ENCODE data around the gene GINS3. TPM values are rescaled to one million over a fixed set of nuclear protein-coding genes. Genes with fewer than 3 reads are reported as not detected.

The GINS3 gene
- total RNA-seq, 1 experiment from 2014 or later = 24.2 TPM

- H3K9ac ChIP-seq (ENCODE audit: low read length) = no peak overlapping the region
These were observed 30.5 kb upstream of the GINS3 start for GRCh38 chr16:58361726-58362125.

GRCh38 chr16:58363746-58364393, 28.4 kb upstream of the GINS3 start:
- H3K36me3 ChIP-seq (ENCODE audit: insufficient read depth, low read length) = no peaks in the 10 kb centered on the region; the same call in 1 of the 2 replicates
- no peak overlapping the region for H3K4me3 ChIP-seq (ENCODE audit: low read length)
- H3K4me1 ChIP-seq (ENCODE audit: low read length) = no peaks in the 10 kb centered on the region
- no peak for DNase-seq
- no peaks in the 10 kb centered on the region for H3K9me2 ChIP-seq (replicated peaks; ENCODE audit: insufficient read depth, low read length)
- H4K20me1 ChIP-seq (ENCODE audit: insufficient read depth, low read depth, low read length) = no peaks in the 10 kb centered on the region
- H3K27ac ChIP-seq (ENCODE audit: low read length) = no peak overlapping the region
- peaks cover 3% of the 10 kb centered on the region for H3K27me3 ChIP-seq (ENCODE audit: low read length)
- no peak overlapping the region for H2AFZ ChIP-seq (ENCODE audit: low read length)
- H3K79me2 ChIP-seq (ENCODE audit: low read length) = no peaks in the 10 kb centered on the region
- H3K4me2 ChIP-seq (ENCODE audit: low read depth, low read length, poor library complexity, severe bottlenecking) = no peak overlapping the region
- H3K9me3 ChIP-seq (ENCODE audit: low read length) = peaks cover 16% of the 10 kb centered on the region
- no peak overlapping the region for H3K9ac ChIP-seq (ENCODE audit: low read length)

More at GRCh38 chr16:58361726-58362125, 30.5 kb upstream of the GINS3 start:
- H3K79me2 ChIP-seq (ENCODE audit: low read length) = no peaks in the 10 kb centered on the region
- H3K27me3 ChIP-seq (ENCODE audit: low read length) = peaks cover 3% of the 10 kb centered on the region
- no peak overlapping the region for H3K27ac ChIP-seq (ENCODE audit: low read length)
- H3K9me2 ChIP-seq (replicated peaks; ENCODE audit: insufficient read depth, low read length) = no peaks in the 10 kb centered on the region
- DNase-seq = no peak
- H3K36me3 ChIP-seq (ENCODE audit: insufficient read depth, low read length) = no peaks in the 10 kb centered on the region; the same call in 1 of the 2 replicates
- no peak overlapping the region for H3K4me2 ChIP-seq (ENCODE audit: low read depth, low read length, poor library complexity, severe bottlenecking)
- H3K9me3 ChIP-seq (ENCODE audit: low read length) = peaks cover 16% of the 10 kb centered on the region
- no peaks in the 10 kb centered on the region for H3K4me1 ChIP-seq (ENCODE audit: low read length)
- no peak overlapping the region for H2AFZ ChIP-seq (ENCODE audit: low read length)
- no peaks in the 10 kb centered on the region for H4K20me1 ChIP-seq (ENCODE audit: insufficient read depth, low read depth, low read length)
- no peak overlapping the region for H3K4me3 ChIP-seq (ENCODE audit: low read length)

GRCh38 chr16:58365623-58366022, 26.6 kb upstream of the GINS3 start:
- DNase-seq = no peak
- H3K9me3 ChIP-seq (ENCODE audit: low read length) = peaks cover 4% of the 10 kb centered on the region; the same call in 1 of the 2 replicates
- H3K9me2 ChIP-seq (replicated peaks; ENCODE audit: insufficient read depth, low read length) = no peaks in the 10 kb centered on the region
- peaks cover 3% of the 10 kb centered on the region for H3K4me1 ChIP-seq (ENCODE audit: low read length)
- no peak overlapping the region for H3K9ac ChIP-seq (ENCODE audit: low read length)
- no peaks in the 10 kb centered on the region for H4K20me1 ChIP-seq (ENCODE audit: insufficient read depth, low read depth, low read length)
- peaks cover 3% of the 10 kb centered on the region for H3K27me3 ChIP-seq (ENCODE audit: low read length)
- no peak overlapping the region for H2AFZ ChIP-seq (ENCODE audit: low read length)
- H3K79me2 ChIP-seq (ENCODE audit: low read length) = no peaks in the 10 kb centered on the region
- H3K27ac ChIP-seq (ENCODE audit: low read length) = no peak overlapping the region
- H3K4me2 ChIP-seq (ENCODE audit: low read depth, low read length, poor library complexity, severe bottlenecking) = no peak overlapping the region
- no peaks in the 10 kb centered on the region; the same call in 1 of the 2 replicates for H3K36me3 ChIP-seq (ENCODE audit: insufficient read depth, low read length)
- H3K4me3 ChIP-seq (ENCODE audit: low read length) = no peak overlapping the region

GRCh38 chr16:58366247-58367031, 25.8 kb upstream of the GINS3 start:
- no peaks in the 10 kb centered on the region for H3K9me2 ChIP-seq (replicated peaks; ENCODE audit: insufficient read depth, low read length)
- peaks cover 11% of the 10 kb centered on the region for H3K4me1 ChIP-seq (ENCODE audit: low read length)
- no peaks in the 10 kb centered on the region for H3K79me2 ChIP-seq (ENCODE audit: low read length)
- no peak overlapping the region for H3K4me2 ChIP-seq (ENCODE audit: low read depth, low read length, poor library complexity, severe bottlenecking)
- H2AFZ ChIP-seq (ENCODE audit: low read length) = no peak overlapping the region
- H3K9ac ChIP-seq (ENCODE audit: low read length) = no peak overlapping the region
- no peak for DNase-seq
- H3K4me3 ChIP-seq (ENCODE audit: low read length) = no peak overlapping the region
- H3K27ac ChIP-seq (ENCODE audit: low read length) = no peak overlapping the region
- H4K20me1 ChIP-seq (ENCODE audit: insufficient read depth, low read depth, low read length) = no peaks in the 10 kb centered on the region
- H3K27me3 ChIP-seq (ENCODE audit: low read length) = peaks cover 3% of the 10 kb centered on the region
- no peaks in the 10 kb centered on the region for H3K36me3 ChIP-seq (ENCODE audit: insufficient read depth, low read length)
- H3K9me3 ChIP-seq (ENCODE audit: low read length) = no peaks in the 10 kb centered on the region; the same call in 1 of the 2 replicates

GRCh38 chr16:58367252-58367651, 25.0 kb upstream of the GINS3 start:
- DNase-seq = no peak
- Histone ChIP-seq H3K4me1 (ENCODE audit: low read length) (peaks cover 16% of the 10 kb centered on the region), H3K4me2 (ENCODE audit: low read depth, low read length, poor library complexity, severe bottlenecking) (no peak overlapping the region), H3K36me3 (ENCODE audit: insufficient read depth, low read length) (no peaks in the 10 kb centered on the region), H3K9ac (ENCODE audit: low read length) (no peak overlapping the region), H3K27me3 (ENCODE audit: low read length) (peaks cover 7% of the 10 kb centered on the region), H3K27ac (ENCODE audit: low read length) (no peak overlapping the region), H2AFZ (ENCODE audit: low read length) (no peak overlapping the region), H3K9me2 (replicated peaks; ENCODE audit: insufficient read depth, low read length) (no peaks in the 10 kb centered on the region), H3K79me2 (ENCODE audit: low read length) (no peaks in the 10 kb centered on the region), H3K4me3 (ENCODE audit: low read length) (no peak overlapping the region), H4K20me1 (ENCODE audit: insufficient read depth, low read depth, low read length) (no peaks in the 10 kb centered on the region), H3K9me3 (ENCODE audit: low read length) (no peaks in the 10 kb centered on the region)

GRCh38 chr16:58371841-58372240, 20.4 kb upstream of the GINS3 start:
- Histone ChIP-seq H3K36me3 (ENCODE audit: insufficient read depth, low read length) (no peaks in the 10 kb centered on the region), H3K79me2 (ENCODE audit: low read length) (no peaks in the 10 kb centered on the region), H3K9me3 (ENCODE audit: low read length) (no peaks in the 10 kb centered on the region), H3K4me1 (ENCODE audit: low read length) (peaks cover 16% of the 10 kb centered on the region), H3K4me3 (ENCODE audit: low read length) (peak overlapping the region; percentile 40; the same call in 1 of the 2 replicates), H3K9ac (ENCODE audit: low read length) (peak overlapping the region; percentile 30; the same call in 1 of the 2 replicates), H4K20me1 (ENCODE audit: insufficient read depth, low read depth, low read length) (no peaks in the 10 kb centered on the region), H3K27me3 (ENCODE audit: low read length) (0 out of 2 replicates have a peak, but pooled peaks cover 4% of the 10 kb centered on the region), H3K4me2 (ENCODE audit: low read depth, low read length, poor library complexity, severe bottlenecking) (peak overlapping the region; percentile 70), H3K9me2 (replicated peaks; ENCODE audit: insufficient read depth, low read length) (no peaks in the 10 kb centered on the region), H2AFZ (ENCODE audit: low read length) (peak overlapping the region; percentile 70; the same call in 1 of the 2 replicates), H3K27ac (ENCODE audit: low read length) (no peak overlapping the region)
- no peak for DNase-seq

GRCh38 chr16:58375386-58375785, 16.9 kb upstream of the GINS3 start:
- Histone ChIP-seq H3K9ac (ENCODE audit: low read length) (no peak overlapping the region), H3K4me2 (ENCODE audit: low read depth, low read length, poor library complexity, severe bottlenecking) (no peak overlapping the region), H3K36me3 (ENCODE audit: insufficient read depth, low read length) (no peaks in the 10 kb centered on the region), H3K79me2 (ENCODE audit: low read length) (no peaks in the 10 kb centered on the region), H4K20me1 (ENCODE audit: insufficient read depth, low read depth, low read length) (no peaks in the 10 kb centered on the region), H3K9me2 (replicated peaks; ENCODE audit: insufficient read depth, low read length) (no peaks in the 10 kb centered on the region), H3K27ac (ENCODE audit: low read length) (no peak overlapping the region), H3K4me3 (ENCODE audit: low read length) (no peak overlapping the region), H2AFZ (ENCODE audit: low read length) (no peak overlapping the region), H3K9me3 (ENCODE audit: low read length) (no peaks in the 10 kb centered on the region), H3K4me1 (ENCODE audit: low read length) (peaks cover 19% of the 10 kb centered on the region), H3K27me3 (ENCODE audit: low read length) (0 out of 2 replicates have a peak, but pooled peaks cover 4% of the 10 kb centered on the region)
- no peak for DNase-seq

GRCh38 chr16:58377932-58378331, 14.3 kb upstream of the GINS3 start:
- Histone ChIP-seq H3K79me2 (ENCODE audit: low read length) (no peaks in the 10 kb centered on the region), H3K4me3 (ENCODE audit: low read length) (no peak overlapping the region), H2AFZ (ENCODE audit: low read length) (no peak overlapping the region), H3K9me2 (replicated peaks; ENCODE audit: insufficient read depth, low read length) (no peaks in the 10 kb centered on the region), H3K4me2 (ENCODE audit: low read depth, low read length, poor library complexity, severe bottlenecking) (no peak overlapping the region), H3K36me3 (ENCODE audit: insufficient read depth, low read length) (no peaks in the 10 kb centered on the region), H3K4me1 (ENCODE audit: low read length) (peaks cover 3% of the 10 kb centered on the region; the same call in 1 of the 2 replicates), H3K27me3 (ENCODE audit: low read length) (no peaks in the 10 kb centered on the region), H3K9me3 (ENCODE audit: low read length) (no peaks in the 10 kb centered on the region), H3K9ac (ENCODE audit: low read length) (no peak overlapping the region), H4K20me1 (ENCODE audit: insufficient read depth, low read depth, low read length) (no peaks in the 10 kb centered on the region), H3K27ac (ENCODE audit: low read length) (no peak overlapping the region)
- DNase-seq = no peak
